Neural cell (in vitro differentiated cells): ENCODE results near the gene AKAP5. TPM values are rescaled to one million over a fixed set of nuclear protein-coding genes. Genes with fewer than 3 reads are reported as not detected.

Source experiments
- H2AFZ ChIP-seq: fragments of 200-600, 300-800 bp; sonication (generic), shearing (Covaris generic); 2 replicates; pipeline ENCODE4 v1.6.0; 2014; ENCODE audit warnings: low read depth, mild to moderate bottlenecking, antibody characterized with exemption, low read length, moderate library complexity
- H3F3A ChIP-seq: fragments of 200-600 bp; shearing (Covaris generic); 2 replicates; pipeline ENCODE4 v1.6.1; 2016; ENCODE audit warnings: mild to moderate bottlenecking, moderate library complexity, mixed read lengths, antibody characterized with exemption, low read length; ENCODE audit not compliant: insufficient read depth, poor library complexity, severe bottlenecking
- H3K27ac ChIP-seq: fragments of 200-600, 300-800 bp; sonication (generic), shearing (Covaris generic); 2 replicates; pipeline ENCODE4 v1.5.1; 2014; ENCODE audit warnings: mild to moderate bottlenecking, low read length, moderate library complexity
- H3K27me3 ChIP-seq: fragments of 300-800, 200-600 bp; sonication (generic), shearing (Covaris generic); 2 replicates; pipeline ENCODE4 v1.6.0; 2014; ENCODE audit warnings: mild to moderate bottlenecking, low read depth, low read length, moderate library complexity; ENCODE audit not compliant: insufficient read depth
- H3K36me3 ChIP-seq: fragments of 300-800, 200-600 bp; sonication (generic), shearing (Covaris generic); 2 replicates; pipeline ENCODE4 v1.5.1; 2014; ENCODE audit warnings: mild to moderate bottlenecking, antibody characterized with exemption, low read length, moderate library complexity; ENCODE audit not compliant: insufficient read depth
- H3K4me2 ChIP-seq: fragments of 300-800, 200-600 bp; sonication (generic), shearing (Covaris generic); 2 replicates; pipeline ENCODE4 v1.6.0; 2014; ENCODE audit warnings: mild to moderate bottlenecking, low read length
- H3K4me3 ChIP-seq: fragments of 300-800, 200-600 bp; sonication (generic), shearing (Covaris generic); 2 replicates; pipeline ENCODE4 v1.5.1; 2014; ENCODE audit warnings: mild to moderate bottlenecking, low read length, moderate library complexity
- H3K79me2 ChIP-seq: fragments of 200-600 bp; shearing (Covaris generic); replicated peaks from 2 replicates; pipeline ENCODE4 v1.6.0; 2014; ENCODE audit warnings: mild to moderate bottlenecking, low read length, moderate library complexity; ENCODE audit not compliant: insufficient read depth
- H3K9ac ChIP-seq: fragments of 300-800, 200-600 bp; sonication (generic), shearing (Covaris generic); 2 replicates; pipeline ENCODE4 v1.6.1; 2016; ENCODE audit warnings: mild to moderate bottlenecking, low read length, mixed read lengths
- H3K9me2 ChIP-seq: fragments of 200-600 bp; shearing (Covaris generic); 2 replicates; pipeline ENCODE4 v1.6.1; 2016; ENCODE audit warnings: mild to moderate bottlenecking, low read length, mixed read lengths; ENCODE audit not compliant: insufficient read depth
- H3K9me3 ChIP-seq: fragments of 200-600, 300-800 bp; sonication (generic), shearing (Covaris generic); 2 replicates; pipeline ENCODE4 v1.6.1; 2016; ENCODE audit warnings: mild to moderate bottlenecking, mixed run types, low read length, moderate library complexity, mixed read lengths
- H4K20me1 ChIP-seq: fragments of 200-600 bp; shearing (Covaris generic); 2 replicates; pipeline ENCODE4 v1.6.1; 2016; ENCODE audit warnings: mild to moderate bottlenecking, mixed run types; ENCODE audit not compliant: insufficient read depth
- CTCF ChIP-seq: fragments of 450-650 bp; IDR thresholded peaks from 2 replicates; pipeline ENCODE4 v1.5.1; 2014; ENCODE audit warnings: antibody characterized with exemption, mild to moderate bottlenecking, moderate library complexity; ENCODE audit not compliant: poor library complexity, severe bottlenecking
- EP300 ChIP-seq: fragments of 450-650 bp; conservative IDR thresholded peaks from 2 replicates; pipeline ENCODE4 v1.6.1; 2014; ENCODE audit warnings: antibody characterized with exemption, mild to moderate bottlenecking, moderate library complexity; ENCODE audit not compliant: poor library complexity, severe bottlenecking
- EZH2 ChIP-seq: fragments of 200-600, 300-800 bp; shearing (Covaris generic), sonication (generic); IDR thresholded peaks from 2 replicates; pipeline ENCODE4 v1.6.1; 2014; ENCODE audit warnings: antibody characterized with exemption, low read length, borderline replicate concordance, mild to moderate bottlenecking; ENCODE audit not compliant: insufficient read depth, poor library complexity, severe bottlenecking
- MXI1 ChIP-seq: fragments of 450-650 bp; conservative IDR thresholded peaks from 2 replicates; pipeline ENCODE4 v1.6.1; 2014; ENCODE audit warnings: antibody characterized with exemption, mild to moderate bottlenecking; ENCODE audit not compliant: poor library complexity, severe bottlenecking
- POLR2AphosphoS5 ChIP-seq: IDR thresholded peaks from 2 replicates; pipeline ENCODE4 v1.6.1; 2012
- RAD21 ChIP-seq: fragments of 450-650 bp; conservative IDR thresholded peaks from 2 replicates; pipeline ENCODE4 v1.6.1; 2014; ENCODE audit warnings: antibody characterized with exemption, mild to moderate bottlenecking, moderate library complexity
- REST ChIP-seq: IDR thresholded peaks from 2 replicates; pipeline ENCODE4 v1.6.1; 2012; ENCODE audit warnings: borderline replicate concordance
- SMC3 ChIP-seq: fragments of 450-650 bp; conservative IDR thresholded peaks from 2 replicates; pipeline ENCODE4 v1.6.1; 2014; ENCODE audit warnings: antibody characterized with exemption, mild to moderate bottlenecking, moderate library complexity; ENCODE audit not compliant: poor library complexity
- TAF1 ChIP-seq: IDR thresholded peaks from 2 replicates; pipeline ENCODE4 v1.6.1; 2012; ENCODE audit warnings: low read depth
- polyA plus RNA-seq: library from polyadenylated mRNA; depleted of rRNA; stranded (reverse); fragments of >200 nt; gene quantifications from 2 replicates; pipeline ENCODE4 v1.2.3, GENCODE V29; 2014

The AKAP5 gene
- polyA plus RNA-seq, 1 donor from 2014 or later: 1.8 TPM

GRCh38 chr14:64459405-64460136, 5.7 kb upstream of the AKAP5 start:
- TF ChIP-seq SMC3 (no peak), EZH2 (no peak), CTCF (no peak), REST (no peak), EP300 (no peak), MXI1 (no peak), POLR2AphosphoS5 (no peak), TAF1 (no peak), RAD21 (no peak)
- Histone ChIP-seq H3K27ac (no peak overlapping the region), H2AFZ (no peak overlapping the region), H4K20me1 (no peaks in the 10 kb centered on the region), H3K9me3 (no peaks in the 10 kb centered on the region), H3K4me3 (no peak overlapping the region), H3K9ac (no peak overlapping the region), H3K4me2 (no peak overlapping the region), H3K9me2 (no peaks in the 10 kb centered on the region), H3K27me3 (no peaks in the 10 kb centered on the region), H3K36me3 (no peaks in the 10 kb centered on the region), H3K79me2 (no peaks in the 10 kb centered on the region), H3F3A (no peaks in the 10 kb centered on the region)

GRCh38 chr14:64461221-64461620, 4.1 kb upstream of the AKAP5 start:
- Histone ChIP-seq H3K79me2 (no peaks in the 10 kb centered on the region), H3F3A (no peaks in the 10 kb centered on the region), H2AFZ (no peak overlapping the region), H3K27ac (no peak overlapping the region), H3K9ac (no peak overlapping the region), H3K36me3 (no peaks in the 10 kb centered on the region), H3K27me3 (no peaks in the 10 kb centered on the region), H3K4me2 (no peak overlapping the region), H3K9me3 (no peaks in the 10 kb centered on the region), H3K4me3 (no peak overlapping the region), H4K20me1 (no peaks in the 10 kb centered on the region), H3K9me2 (no peaks in the 10 kb centered on the region)
- no peak for TF ChIP-seq POLR2AphosphoS5
- no peak for TF ChIP-seq EZH2
- TF ChIP-seq CTCF: no peak
- TF ChIP-seq SMC3: no peak
- no peak for TF ChIP-seq TAF1
- no peak for TF ChIP-seq RAD21
- no peak for TF ChIP-seq EP300
- no peak for TF ChIP-seq REST
